ENCODE results near the gene SPSB3.

Gene SPSB3

DNA sequence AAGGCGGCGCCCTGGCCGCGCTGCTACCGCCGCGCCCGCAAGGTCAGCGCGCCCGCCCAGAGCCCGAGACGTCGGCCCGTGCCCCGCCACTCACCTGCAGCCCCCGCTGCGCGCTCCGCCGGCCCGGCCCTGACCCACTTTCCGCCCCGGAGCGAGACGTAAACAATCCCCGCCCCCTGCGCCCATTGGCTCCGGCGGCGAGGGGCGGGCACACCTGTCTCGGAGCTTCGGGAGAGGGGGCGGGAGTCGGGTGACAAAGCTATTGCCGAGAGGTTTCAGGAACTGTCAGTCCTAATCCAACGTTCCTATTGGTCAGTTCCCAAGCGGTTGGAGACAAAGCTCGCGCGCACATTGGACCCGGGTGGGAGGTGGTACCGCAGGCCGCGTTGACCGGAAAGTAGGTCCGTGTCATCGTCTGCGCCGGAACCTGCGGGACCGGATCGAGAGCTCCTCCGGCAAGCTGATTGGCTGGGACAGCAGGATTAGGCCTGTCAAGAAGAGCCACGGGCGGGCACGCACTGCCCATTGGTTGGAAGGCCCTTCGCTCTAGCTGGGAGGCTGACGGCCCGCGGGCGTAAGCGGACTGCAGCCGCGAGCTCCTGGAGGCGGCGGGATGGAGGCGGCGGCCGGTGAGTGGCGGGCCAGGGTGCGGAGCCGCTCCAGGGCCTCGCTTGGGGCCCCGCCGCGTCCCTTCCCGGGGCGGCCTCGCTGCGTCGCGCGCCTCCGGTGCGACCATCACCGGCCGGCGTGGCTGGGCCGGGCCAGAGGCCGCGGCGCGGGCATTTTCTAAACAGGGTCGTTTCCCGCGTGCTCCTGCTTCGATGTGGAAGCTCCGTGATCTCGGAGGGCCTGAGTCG lies at the start of gene SPSB3, which contains the start of gene NUBP2:
TSS of gene SPSB3 (minus strand) at position 164 of the 857 bp plus-strand sequence. CDS start 1,088 bp downstream, outside the sequence.
TSS of gene NUBP2 (plus strand) at position 553 of the 857 bp plus-strand sequence. CDS start at position 614, 61 bp downstream.
- peak; percentile 83 to 100 (median 100) for DNase-seq

DNA sequence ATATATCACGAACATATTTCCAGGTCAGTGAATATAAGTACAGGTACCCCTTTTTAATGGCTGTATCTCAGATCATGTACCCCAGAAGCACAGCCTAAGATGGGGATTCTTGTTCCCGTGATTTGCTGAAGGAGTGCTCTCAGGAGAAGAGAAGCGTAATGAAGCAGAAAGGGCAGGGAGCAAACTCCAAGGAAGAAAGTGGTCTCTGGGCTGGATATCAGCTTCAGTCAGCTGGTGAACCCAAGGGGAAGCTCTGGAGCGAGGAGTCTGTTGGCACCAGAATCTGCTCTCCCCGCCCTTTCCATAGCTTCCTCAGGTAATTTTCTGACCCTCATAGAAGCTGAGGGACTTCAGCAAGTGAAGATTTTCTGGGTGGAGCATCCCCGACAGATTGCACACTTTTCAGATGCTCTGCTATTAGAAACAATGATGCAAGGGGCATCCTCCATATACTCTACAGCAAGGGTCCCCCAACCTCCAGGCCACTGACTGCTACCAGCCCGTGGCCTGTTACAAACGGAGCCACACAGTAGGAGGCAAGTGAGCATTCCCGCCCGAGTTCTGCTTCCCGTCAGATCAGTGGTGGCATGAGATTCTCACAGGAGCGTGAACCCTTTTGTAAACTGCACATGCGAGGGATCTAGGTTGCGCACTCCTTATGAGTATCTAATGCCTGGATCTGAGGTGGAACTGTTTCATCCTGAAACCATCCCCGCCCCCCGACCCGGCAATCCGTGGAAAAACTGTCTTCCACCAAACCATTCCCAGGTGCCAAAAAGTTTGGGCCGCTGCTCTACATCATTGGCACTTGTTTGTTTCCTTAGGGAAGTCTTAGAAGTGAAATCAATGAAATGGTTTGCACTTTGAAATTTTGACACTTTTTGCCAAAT lies 49.1 kb upstream of the SPSB3 start:
- DNase-seq, result no peak

DNA sequence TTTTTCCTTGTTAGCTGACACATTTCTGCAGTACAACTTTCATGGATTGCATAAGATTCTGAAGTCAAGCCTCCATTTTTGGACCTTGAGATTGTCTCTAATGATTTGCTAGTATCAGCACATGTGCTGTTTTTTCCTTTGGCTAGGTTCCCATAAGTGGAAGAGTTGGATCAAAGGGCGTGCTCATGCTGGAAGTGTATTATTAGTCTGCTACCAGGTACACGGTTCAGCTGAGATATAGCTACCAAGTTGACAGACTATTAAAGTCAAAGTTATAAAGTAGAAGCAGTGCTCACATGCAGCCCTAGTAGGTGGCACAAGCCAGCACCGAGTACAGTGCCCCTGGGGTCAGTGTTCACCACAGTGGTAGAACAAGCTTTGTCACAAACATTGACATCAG lies 47.8 kb upstream of the SPSB3 start:
- DNase-seq, result no peak

DNA sequence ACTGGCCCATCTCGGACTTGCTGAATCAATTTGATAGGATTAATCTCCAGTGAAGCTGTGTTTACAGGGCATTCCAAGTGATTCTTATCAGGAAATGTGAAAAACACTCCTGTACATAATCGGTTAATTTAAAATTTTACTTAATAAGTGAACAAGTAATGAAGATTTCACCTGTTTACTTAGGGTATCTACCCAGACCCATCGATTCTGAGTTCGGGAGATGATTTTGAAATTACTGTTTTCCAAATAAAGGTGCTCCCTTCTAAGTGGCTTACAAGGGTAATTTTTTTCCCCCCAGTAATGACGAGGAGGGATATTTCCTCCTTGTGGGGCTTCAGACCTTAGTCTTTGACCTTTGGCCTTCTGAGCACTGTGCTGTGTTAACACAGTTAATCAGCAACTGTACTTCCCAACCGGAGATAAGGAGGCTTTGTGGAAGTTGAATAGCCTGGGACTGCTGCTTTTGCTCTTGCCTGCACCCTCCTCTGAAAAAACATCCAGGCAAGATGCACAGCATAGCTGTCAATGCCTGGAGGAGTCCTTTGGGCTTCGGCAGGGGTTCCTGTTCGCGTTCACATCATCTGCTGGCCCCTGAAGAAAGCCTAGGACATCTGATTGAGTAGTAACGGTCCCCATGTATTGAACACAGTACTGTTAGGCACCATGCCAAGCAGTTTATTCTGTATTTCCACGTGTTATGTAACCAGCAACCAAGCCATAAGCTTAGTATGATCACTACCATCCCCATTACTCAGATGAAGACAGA lies 46.5 kb upstream of the SPSB3 start:
- DNase-seq, result no peak

DNA sequence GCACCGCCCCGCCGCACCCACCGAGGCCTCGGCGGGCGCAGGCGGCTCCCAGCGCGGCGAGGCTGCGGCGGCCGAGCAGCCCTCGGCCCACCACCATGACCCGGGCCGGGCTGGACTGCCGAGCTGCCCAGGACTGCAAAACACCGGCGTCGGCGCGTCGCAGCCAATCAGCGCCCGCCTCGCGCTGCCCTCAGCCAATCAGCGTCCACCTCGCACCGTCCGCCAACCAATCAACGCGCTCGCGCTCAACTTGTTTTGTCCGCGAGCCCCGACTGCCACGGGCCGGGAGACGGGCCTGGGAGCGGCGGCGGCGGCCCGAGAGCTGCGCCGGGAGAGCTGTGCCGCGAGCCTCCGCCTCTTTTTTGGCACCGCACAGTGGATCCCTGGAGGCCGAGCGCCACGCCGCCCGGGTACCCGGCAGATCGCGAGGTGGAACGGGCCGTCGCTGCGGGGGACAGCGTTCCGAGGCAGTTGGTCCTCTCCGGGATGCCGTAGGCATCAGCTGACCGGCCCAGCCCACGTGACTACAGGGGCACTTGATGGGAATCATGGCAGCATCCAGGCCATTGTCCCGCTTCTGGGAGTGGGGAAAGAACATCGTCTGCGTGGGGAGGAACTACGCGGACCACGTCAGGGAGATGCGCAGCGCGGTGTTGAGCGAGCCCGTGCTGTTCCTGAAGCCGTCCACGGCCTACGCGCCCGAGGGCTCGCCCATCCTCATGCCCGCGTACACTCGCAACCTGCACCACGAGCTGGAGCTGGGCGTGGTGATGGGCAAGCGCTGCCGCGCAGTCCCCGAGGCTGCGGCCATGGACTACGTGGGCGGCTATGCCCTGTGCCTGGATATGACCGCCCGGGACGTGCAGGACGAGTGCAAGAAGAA lies 44.6 kb upstream of the SPSB3 start, which contains the start of the genes FAHD1 and HAGH:
TSS of gene FAHD1 (plus strand) at position 516 of the 883 bp plus-strand sequence. CDS start at position 549, 33 bp downstream.
TSS of gene HAGH (minus strand) at position 135 of the 883 bp plus-strand sequence. CDS start at position 97, 38 bp downstream.
- peak; percentile 75 to 99 (median 91) for DNase-seq

DNA sequence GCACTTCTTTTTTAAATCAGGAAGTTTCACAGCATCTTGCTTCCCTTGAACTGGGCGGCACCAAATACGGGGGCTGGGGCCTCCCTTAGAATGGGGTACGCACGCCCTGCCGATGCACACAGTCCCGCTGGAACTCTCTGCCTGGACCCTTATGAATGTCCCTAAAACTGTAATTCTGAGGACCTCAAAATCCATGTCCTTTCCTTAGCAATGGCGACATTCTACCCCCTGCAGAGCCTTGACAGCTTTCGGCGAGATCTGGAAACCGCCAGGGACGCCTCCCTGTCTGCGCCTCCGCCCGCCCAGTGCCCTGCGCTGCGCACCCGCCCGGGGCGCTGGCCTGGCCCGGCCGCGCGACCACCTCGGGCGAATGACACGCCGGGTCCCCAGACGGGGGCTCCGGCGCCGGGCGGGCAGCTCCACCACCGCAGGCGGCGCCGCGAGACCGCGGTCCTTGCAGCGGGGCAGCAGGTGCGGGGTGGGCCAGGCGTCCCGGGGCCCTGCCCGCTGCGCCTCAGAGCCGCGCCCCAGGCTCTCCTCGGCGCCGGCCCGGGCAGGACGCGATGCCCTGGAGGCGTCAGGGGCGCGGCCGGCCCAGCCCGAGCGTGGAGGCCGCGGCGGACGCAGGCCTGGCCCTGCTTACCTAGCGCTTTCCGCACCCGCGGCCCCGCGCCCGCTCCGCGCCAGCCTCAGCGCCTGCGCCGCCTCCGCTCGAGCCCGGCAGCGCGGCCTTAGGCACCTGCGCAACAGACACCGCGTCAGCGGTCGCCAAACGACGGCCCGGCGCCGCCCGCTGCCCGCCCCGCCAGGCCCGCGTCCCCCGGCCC lies 43.7 kb upstream of the SPSB3 start:
- DNase-seq, result peak in 8 of 51 donors; percentile 22 to 81 (median 62)

DNA sequence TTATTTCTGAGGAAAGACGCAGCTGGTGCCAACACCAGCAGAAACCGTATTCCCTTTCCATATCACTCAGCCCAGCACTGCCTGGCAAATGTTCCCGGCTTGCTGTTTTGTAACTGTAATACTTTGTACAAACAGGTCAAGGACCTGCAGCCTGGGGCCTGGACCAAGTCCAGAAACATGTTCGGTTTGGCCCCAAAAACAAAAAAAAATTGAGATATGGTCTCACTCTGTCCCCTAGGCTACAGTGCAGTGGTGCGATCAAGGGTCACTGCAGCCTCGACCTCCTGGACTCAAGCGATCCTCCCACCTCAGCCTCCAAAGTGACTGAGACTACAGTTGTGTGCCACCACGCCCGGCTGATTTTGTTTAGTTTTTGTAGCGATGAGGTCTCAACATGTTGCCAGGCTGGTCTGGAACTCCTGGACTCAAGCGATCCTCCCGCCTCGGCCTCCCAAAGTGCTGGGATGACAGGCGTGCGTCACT lies 43.1 kb upstream of the SPSB3 start:
- DNase-seq, result no peak

DNA sequence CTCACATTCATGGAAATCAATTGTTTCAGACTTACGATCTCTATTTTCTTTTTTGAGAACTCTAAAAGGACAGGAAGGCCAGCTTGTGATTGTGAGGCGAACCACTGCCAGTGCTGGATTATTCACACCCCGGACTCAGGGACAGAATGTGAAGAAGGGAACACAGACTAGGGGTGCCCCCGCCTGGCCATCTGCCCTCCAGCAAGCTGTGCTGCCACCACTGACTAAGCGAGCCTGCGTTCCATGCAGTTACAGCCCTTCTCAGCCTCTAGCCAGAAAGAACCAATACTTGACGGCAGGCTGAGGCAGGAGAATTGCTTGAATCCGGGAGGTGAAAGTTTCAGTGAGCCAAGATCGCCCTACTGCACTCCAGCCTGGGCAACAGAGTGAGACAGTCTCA lies 41.5 kb upstream of the SPSB3 start:
- DNase-seq, result peak in 17 of 51 donors; percentile 1 to 49 (median 17)

DNA sequence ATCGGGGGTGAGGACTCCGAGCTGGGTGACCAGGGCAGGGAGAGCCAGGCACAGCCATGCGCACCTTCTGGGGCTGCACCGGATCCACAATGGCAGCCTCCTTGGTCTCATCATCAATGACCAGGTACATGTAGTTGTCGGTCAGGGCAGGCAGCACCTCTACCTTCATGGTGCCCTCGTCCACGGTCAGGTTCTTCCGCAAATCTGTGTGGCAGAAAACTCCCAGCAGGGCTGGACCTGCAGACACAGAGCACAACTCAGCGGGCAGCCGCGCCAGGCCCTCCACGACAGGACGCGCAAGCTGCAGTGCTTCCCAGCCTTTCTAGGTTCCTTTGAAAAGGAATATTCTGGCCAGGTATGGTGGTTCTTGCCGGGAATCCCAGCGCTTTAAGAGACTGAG lies 40.4 kb upstream of the SPSB3 start:
- DNase-seq, result no peak

DNA sequence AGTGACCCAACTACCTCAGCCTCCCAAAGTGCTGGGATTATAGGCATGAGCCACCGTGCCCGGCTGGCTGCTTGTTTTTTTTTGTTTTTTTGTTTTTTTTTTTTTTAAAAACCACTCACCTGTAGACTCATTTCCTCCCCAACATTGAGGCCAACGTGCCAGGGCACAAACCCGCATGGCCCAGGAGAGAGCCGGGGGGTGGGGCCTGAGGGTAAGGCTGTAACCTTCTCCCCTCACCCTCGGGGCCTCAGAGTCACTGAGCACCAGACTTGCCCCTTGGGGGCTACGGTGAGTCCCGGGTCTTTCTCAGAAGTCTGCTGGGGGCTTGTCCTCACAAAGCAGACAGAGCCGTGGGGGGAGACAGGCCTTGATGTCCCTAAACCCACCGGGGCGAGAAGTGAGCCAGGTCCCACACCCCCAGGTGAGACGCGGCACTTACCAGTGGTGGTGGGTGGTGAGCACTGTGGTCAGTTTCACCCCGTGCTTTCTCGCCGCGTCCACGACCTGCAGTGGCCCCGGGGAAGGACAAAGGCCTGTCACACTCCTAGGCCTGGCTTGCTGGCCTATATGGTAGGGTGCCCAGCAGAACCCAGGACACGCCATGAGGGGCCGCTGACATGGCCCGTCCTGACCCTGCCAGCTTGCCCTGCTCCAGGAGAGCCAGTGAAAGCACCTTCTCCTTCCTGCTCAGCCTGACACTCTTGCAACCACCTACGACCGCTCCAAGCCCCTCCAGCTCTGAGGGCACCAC lies 39.7 kb upstream of the SPSB3 start:
- DNase-seq, result no peak

DNA sequence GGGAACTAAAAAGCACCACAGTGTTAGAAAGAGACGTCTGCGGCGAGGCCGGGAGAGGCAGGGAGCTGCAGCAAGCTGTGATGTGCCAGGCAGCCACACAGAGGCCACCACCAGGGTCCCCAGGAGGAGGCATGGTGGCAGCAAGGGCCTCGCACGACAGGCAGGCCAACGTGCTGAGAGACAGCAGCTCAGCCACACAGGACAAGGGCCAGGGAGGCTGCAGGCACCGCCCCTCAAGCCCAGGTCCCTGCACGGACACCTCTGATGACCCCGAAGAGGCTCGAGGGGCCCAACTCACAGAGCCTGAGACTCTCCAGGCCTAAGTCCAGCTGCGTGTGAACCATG lies 38.5 kb upstream of the SPSB3 start:
- no peak for DNase-seq

DNA sequence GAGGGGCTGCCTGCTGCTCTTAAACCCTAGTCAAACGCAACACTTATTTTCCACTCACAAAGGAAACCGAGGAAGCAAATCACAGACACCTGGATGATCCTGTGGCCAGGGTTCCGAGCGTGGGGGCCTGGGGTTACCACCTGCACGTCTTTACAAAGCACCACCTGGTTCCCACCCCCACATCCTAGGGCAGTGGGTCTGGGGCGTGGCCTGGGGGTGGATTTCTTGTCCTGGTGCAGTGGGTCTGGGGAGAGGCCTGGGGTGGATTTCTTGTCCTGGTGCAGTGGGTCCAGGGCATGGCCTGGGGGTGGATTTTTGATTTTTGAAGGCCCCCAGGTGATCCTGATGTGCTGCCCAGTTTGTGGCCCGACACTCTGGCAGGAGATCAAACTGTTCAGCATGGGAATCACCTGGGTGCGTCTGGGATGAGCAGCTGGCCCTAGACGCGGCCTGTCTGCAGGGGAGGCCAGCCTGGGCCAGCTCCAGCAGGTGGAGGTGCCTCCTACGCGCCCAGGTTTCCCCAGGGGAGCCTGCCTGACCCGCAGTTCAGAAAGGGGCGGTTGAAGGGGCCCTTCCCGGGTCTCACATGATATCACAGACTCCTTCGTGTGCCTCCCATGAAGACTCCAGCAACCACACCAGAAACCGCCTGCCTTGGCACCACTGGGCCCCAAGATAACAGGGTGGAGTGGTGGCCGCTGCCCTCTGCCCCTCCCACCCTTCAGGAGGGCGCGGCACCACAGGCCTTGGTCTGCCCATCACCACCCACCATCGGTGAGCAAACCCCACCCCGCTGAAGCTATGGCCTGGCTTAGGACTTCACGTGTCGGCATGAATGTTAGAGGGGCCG lies 38.0 kb upstream of the SPSB3 start:
- no peak for DNase-seq

DNA sequence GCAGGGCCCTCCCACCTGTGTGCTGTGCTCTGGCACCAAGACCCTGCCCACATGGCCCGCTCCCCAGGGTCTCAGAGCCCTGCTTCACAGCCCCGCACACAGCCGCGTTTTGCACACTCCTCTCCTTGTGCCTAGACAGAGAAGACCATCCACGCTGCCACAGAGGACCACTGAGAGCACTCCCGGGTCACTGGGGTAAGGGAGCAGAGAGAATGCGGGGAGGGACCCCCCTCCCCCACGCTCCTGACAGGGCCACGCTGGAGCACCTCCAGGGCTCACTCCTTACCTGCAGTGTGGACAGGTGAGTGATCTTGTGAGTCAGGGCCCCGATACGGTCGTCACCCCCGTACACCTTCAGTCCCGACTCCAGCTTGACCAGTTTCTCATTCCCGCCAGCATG lies 37.2 kb upstream of the SPSB3 start:
- no peak for DNase-seq

DNA sequence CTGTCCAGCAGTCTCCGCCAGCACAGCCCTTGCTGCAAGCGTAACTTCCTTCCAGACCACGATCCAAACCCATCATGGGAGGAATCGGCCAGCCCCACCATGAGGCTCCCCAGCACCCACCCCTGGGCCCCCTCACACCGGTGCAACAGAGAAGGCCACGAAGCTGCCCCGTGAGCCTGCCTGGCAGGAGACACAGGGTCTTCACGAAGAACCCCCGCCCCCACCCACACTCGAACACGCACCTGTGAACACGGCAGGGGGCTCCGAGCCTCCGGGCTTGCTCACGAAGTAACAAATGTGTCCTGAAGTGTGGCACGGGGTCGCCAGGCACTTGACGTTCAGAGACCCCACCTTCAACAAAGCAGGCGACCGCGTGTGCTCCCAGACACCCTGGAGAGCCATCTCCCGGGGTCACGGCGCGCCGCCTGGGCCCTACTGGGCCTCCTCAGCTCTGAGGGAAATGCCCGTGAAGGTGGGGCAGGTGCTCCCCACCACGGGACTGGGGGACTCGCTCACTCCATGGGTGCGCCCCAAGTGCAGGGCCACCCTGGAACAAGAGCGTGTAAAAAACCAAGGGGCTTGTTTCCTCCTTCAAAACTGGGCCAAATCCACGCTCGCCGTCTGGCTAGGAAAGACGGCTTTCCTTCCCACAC lies 36.6 kb upstream of the SPSB3 start:
- DNase-seq, result no peak

DNA sequence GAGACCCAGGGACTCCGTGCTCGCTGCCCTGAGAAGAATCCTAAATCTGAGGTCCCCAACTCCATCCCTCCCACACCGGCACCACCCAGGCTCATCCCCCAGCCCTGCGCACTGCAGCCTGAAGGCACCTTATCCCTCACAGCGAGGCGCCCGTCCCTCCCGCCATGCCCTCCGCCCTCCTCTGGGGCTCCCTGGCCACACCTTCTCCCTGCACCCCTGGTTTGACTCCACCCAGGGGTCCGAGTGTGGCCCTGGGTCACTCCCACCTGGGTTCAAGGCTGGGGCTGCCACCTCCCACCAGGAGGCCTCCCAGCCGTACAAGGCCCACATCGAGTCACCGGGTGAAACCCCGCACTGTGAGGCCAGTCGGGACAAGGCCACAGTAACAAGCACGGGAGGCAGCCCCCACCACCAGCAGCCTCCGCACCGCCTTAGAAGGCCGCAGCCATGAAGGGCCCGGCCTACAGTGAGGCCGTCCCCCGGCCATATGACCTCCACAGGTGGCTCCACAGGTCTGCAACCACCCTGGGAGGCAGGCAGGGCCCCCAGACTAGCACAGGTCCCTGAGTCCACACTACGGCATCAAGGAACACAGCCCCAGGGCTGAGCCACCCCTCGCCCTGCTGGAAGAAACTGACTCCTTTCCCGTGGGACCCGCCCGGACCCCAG lies 36.0 kb upstream of the SPSB3 start:
- DNase-seq, result no peak

DNA sequence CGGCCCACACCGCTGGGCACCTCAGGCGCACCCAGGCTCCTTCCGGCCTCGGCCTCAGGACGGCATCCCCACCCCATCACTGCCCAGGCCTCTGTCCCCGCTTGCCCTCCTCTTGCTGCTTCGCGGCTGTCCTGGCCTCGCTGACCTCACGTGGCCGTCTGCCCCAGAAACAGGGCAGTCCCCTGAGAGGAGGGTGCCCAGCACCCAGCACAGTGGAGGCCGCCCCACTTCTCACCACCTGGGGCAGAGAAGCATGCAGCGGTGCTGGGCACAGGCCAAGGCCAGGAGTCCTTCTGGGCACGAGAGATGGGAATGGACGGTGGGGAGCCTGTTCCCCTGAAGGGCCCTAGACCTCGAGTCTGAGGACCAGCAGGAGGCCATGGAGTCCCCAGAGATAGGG lies 35.3 kb upstream of the SPSB3 start:
- no peak for DNase-seq
